PFSK-1 (cell line): ENCODE results near the gene GCLC.

Source experiments
- FOXP2 ChIP-seq: optimal IDR thresholded peaks from 2 replicates; pipeline ENCODE3; 2011; ENCODE audit warnings: borderline replicate concordance, control low read depth, inconsistent platforms; ENCODE audit not compliant: insufficient read depth; ENCODE audit errors: extremely low read length, extremely low read depth
- POLR2AphosphoS5 ChIP-seq: IDR thresholded peaks from 2 replicates; pipeline ENCODE4 v1.6.1; 2012; ENCODE audit warnings: low read depth, mild to moderate bottlenecking, control low read depth, low read length, moderate library complexity
- REST ChIP-seq, 2 experiments: IDR thresholded peaks; 2 replicates each; pipeline versions ENCODE4 v1.6.1 to v1.8.0; 2011 to 2012; ENCODE audit warnings: low read depth in 2 of 2, low read length in 2 of 2, control low read depth in 1 of 2, inconsistent platforms in 1 of 2, mild to moderate bottlenecking in 1 of 2, moderate library complexity in 1 of 2; ENCODE audit not compliant: insufficient read depth in 1 of 2
- SIN3A ChIP-seq: IDR thresholded peaks from 2 replicates; pipeline ENCODE4 v1.6.1; 2012; ENCODE audit warnings: mild to moderate bottlenecking, low read length, moderate library complexity, borderline replicate concordance; ENCODE audit not compliant: insufficient read depth
- TAF1 ChIP-seq: IDR thresholded peaks from 2 replicates; pipeline ENCODE4 v1.6.1; 2012; ENCODE audit warnings: low read length, control low read depth, borderline replicate concordance; ENCODE audit not compliant: insufficient read depth

Gene GCLC

GRCh38 chr6:53587291-53587690 is 42.4 kb upstream of the GCLC start:
- TF ChIP-seq SIN3A (no peak), REST (IDR thresholded peaks at IDR 0.05; ENCODE audit: insufficient read depth in 1 of 2, low read depth in 2 of 2, low read length in 2 of 2) (no peak), POLR2AphosphoS5 (no peak), TAF1 (no peak), FOXP2 (no peak)

- no peak for TF ChIP-seq POLR2AphosphoS5
- no peak for TF ChIP-seq REST (IDR thresholded peaks at IDR 0.05; ENCODE audit: insufficient read depth in 1 of 2, low read depth in 2 of 2, low read length in 2 of 2)
- TF ChIP-seq FOXP2 = no peak
- no peak for TF ChIP-seq TAF1
- TF ChIP-seq SIN3A = no peak
Measured at GRCh38 chr6:53585208-53585900, 40.5 kb upstream of the GCLC start.

GRCh38 chr6:53584726-53585125 is 39.8 kb upstream of the GCLC start:
- TF ChIP-seq FOXP2 (no peak), POLR2AphosphoS5 (no peak), TAF1 (no peak), SIN3A (no peak), REST (IDR thresholded peaks at IDR 0.05; ENCODE audit: insufficient read depth in 1 of 2, low read depth in 2 of 2, low read length in 2 of 2) (no peak)

GRCh38 chr6:53583451-53583850 is 38.5 kb upstream of the GCLC start:
- no peak for TF ChIP-seq FOXP2
- TF ChIP-seq TAF1 = no peak
- TF ChIP-seq POLR2AphosphoS5 = no peak
- TF ChIP-seq SIN3A = no peak
- TF ChIP-seq REST (IDR thresholded peaks at IDR 0.05; ENCODE audit: insufficient read depth in 1 of 2, low read depth in 2 of 2, low read length in 2 of 2) = no peak
